HEK293 (cell line): ENCODE measurements around the gene EDIL3.

ENCODE experiments used
- KLF1 ChIP-seq: fragments of 450-650 bp; formaldehyde crosslinking; IDR thresholded peaks from 2 replicates; pipeline ENCODE4 v1.5.1; 2016; ENCODE audit warnings: missing biosample characterization, missing genetic modification characterization
- PATZ1 ChIP-seq: fragments of 450-650 bp; formaldehyde crosslinking; IDR thresholded peaks from 2 replicates; pipeline ENCODE4 v1.5.1; 2016; ENCODE audit warnings: missing biosample characterization, missing genetic modification characterization
- PRDM1 ChIP-seq: fragments of 450-650 bp; formaldehyde crosslinking; IDR thresholded peaks from 2 replicates; pipeline ENCODE4; 2016; ENCODE audit warnings: missing biosample characterization, missing genetic modification characterization
- PRDM10 ChIP-seq: fragments of 450-650 bp; formaldehyde crosslinking; IDR thresholded peaks from 2 replicates; pipeline ENCODE4 v1.5.1; 2016; ENCODE audit warnings: missing biosample characterization, missing genetic modification characterization
- PRDM4 ChIP-seq: fragments of 450-650 bp; formaldehyde crosslinking; IDR thresholded peaks from 2 replicates; pipeline ENCODE4 v1.5.1; 2017; ENCODE audit warnings: missing biosample characterization, missing genetic modification characterization
- SP3 ChIP-seq: fragments of 450-650 bp; formaldehyde crosslinking; IDR thresholded peaks from 2 replicates; pipeline ENCODE4 v1.5.1; 2016; ENCODE audit warnings: missing biosample characterization, missing genetic modification characterization
- ZBTB48 ChIP-seq: fragments of 450-650 bp; formaldehyde crosslinking; IDR thresholded peaks from 2 replicates; pipeline ENCODE4 v1.5.1; 2016; ENCODE audit warnings: missing biosample characterization, missing genetic modification characterization
- ZIC2 ChIP-seq: fragments of 450-650 bp; formaldehyde crosslinking; IDR thresholded peaks from 2 replicates; pipeline ENCODE4 v1.5.1; 2016; ENCODE audit warnings: missing biosample characterization, missing genetic modification characterization
- ZNF140 ChIP-seq: fragments of 450-650 bp; formaldehyde crosslinking; IDR thresholded peaks from 2 replicates; pipeline ENCODE4 v1.5.1; 2016; ENCODE audit warnings: missing biosample characterization, missing genetic modification characterization
- ZNF26 ChIP-seq: fragments of 450-650 bp; formaldehyde crosslinking; IDR thresholded peaks from 2 replicates; pipeline ENCODE4 v1.5.1; 2016; ENCODE audit warnings: missing biosample characterization, missing genetic modification characterization
- ZNF37A ChIP-seq: fragments of 450-650 bp; IDR thresholded peaks from 2 replicates; pipeline ENCODE4 v1.5.1; 2018; ENCODE audit warnings: missing biosample characterization, missing genetic modification characterization
- ZNF398 ChIP-seq: fragments of 450-650 bp; formaldehyde crosslinking; IDR thresholded peaks from 2 replicates; pipeline ENCODE4 v1.5.1; 2017; ENCODE audit warnings: missing biosample characterization, missing genetic modification characterization
- ZNF473 ChIP-seq: fragments of 450-650 bp; formaldehyde crosslinking; IDR thresholded peaks from 2 replicates; pipeline ENCODE4 v1.5.1; 2017; ENCODE audit warnings: missing biosample characterization, missing genetic modification characterization
- ZNF518A ChIP-seq: fragments of 450-650 bp; formaldehyde crosslinking; conservative IDR thresholded peaks from 2 replicates; pipeline ENCODE4 v1.5.1; 2016; ENCODE audit warnings: low read depth, missing biosample characterization, missing genetic modification characterization
- ZNF529 ChIP-seq: fragments of 450-650 bp; formaldehyde crosslinking; IDR thresholded peaks from 2 replicates; pipeline ENCODE4 v1.5.1; 2017; ENCODE audit warnings: missing genetic modification characterization, missing biosample characterization; ENCODE audit not compliant: insufficient replicate concordance
- ZNF561 ChIP-seq: fragments of 450-650 bp; IDR thresholded peaks from 2 replicates; pipeline ENCODE4 v1.5.1; 2018; ENCODE audit warnings: missing biosample characterization, missing genetic modification characterization, borderline replicate concordance
- ZSCAN18 ChIP-seq: fragments of 450-650 bp; formaldehyde crosslinking; IDR thresholded peaks from 2 replicates; pipeline ENCODE4 v1.5.1; 2016; ENCODE audit warnings: missing biosample characterization, missing genetic modification characterization

The EDIL3 gene

GRCh38 chr5:84384604-84385575 lies at the start of gene EDIL3 (continued):
- no peak for TF ChIP-seq ZNF37A (tag by site-specific recombination)
- TF ChIP-seq PRDM4 (tag by site-specific recombination) = 0 out of 2 replicates have a peak, but pooled peaks have one; percentile 13
- TF ChIP-seq PRDM1 (tag by site-specific recombination) = peak; percentile 12; the same call in 1 of the 2 replicates
- peak; percentile 27 for TF ChIP-seq KLF1 (tag by site-specific recombination)
- TF ChIP-seq ZNF529 (tag by site-specific recombination) = no peak
- TF ChIP-seq SP3 (tag by site-specific recombination) = peak; percentile 22; the same call in 1 of the 2 replicates
- TF ChIP-seq ZNF26 (tag by site-specific recombination) = no peak
- TF ChIP-seq PATZ1 (tag by site-specific recombination) = peak; percentile 11; the same call in 1 of the 2 replicates
- TF ChIP-seq ZNF398 (tag by site-specific recombination) = peak; percentile 57
- TF ChIP-seq ZBTB48 (tag by site-specific recombination) = peak; percentile 88
- no peak for TF ChIP-seq ZNF473 (tag by site-specific recombination)
- no peak for TF ChIP-seq ZNF140
- TF ChIP-seq PRDM10 (tag by site-specific recombination) = peak; percentile 48; the same call in 1 of the 2 replicates
- TF ChIP-seq ZSCAN18 (tag by site-specific recombination) = 0 out of 2 replicates have a peak, but pooled peaks have one; percentile 21
- no peak for TF ChIP-seq ZNF561 (tag by site-specific recombination)
- TF ChIP-seq ZNF518A (tag by site-specific recombination) = no peak
- 0 out of 2 replicates have a peak, but pooled peaks have one; percentile 6 for TF ChIP-seq ZIC2
